ENCODE results near the gene PICALM. TPM values are rescaled to one million over a fixed set of nuclear protein-coding genes. Genes with fewer than 3 reads are reported as not detected.

PICALM gene
- total and polyA plus RNA-seq, 8 donors: 35.1 to 687 (median 150) TPM

- Histone ChIP-seq H3K9me3 (no peaks in the 10 kb centered on the region), H3K27me3 (no peaks in the 10 kb centered on the region), H3K4me1 (peaks cover 36 to 67% (median 59%) of the 10 kb centered on the region in 4 donors), H3K4me3 (peak overlapping the region; percentile 65 to 97 (median 91)), H3K36me3 (no peaks in the 10 kb centered on the region), H3K27ac (peak overlapping the region in 4 of 5 donors; percentile 96 to 99 (median 98))
- DNase-seq: no peak
- 1 to 4% (median 1%) methylated on average over 3 of the region's 3 CpGs for WGBS, 5 donors
- TF ChIP-seq CTCF (IDR thresholded peaks at IDR 0.05) (no peak), POLR2AphosphoS5 (IDR thresholded peaks at IDR 0.05) (no peak), EP300 (IDR thresholded peaks at IDR 0.05) (no peak), POLR2A (IDR thresholded peaks at IDR 0.05) (no peak)
- intact Hi-C loops (cut with DNase I; ENCODE audit: low total_unique reads): no loop called here
Observed at GRCh38 chr11:86066033-86066432, 2.9 kb downstream of the PICALM start.

GRCh38 chr11:86064220-86064803, 4.6 kb downstream of the PICALM start:
- intact Hi-C loops (cut with DNase I; ENCODE audit: low total_unique reads): no loop called here
- WGBS, 5 donors: 54 to 68% (median 63%) methylated on average over 5 of the region's 5 CpGs
- Histone ChIP-seq H3K4me1 (peaks cover 41 to 71% (median 60%) of the 10 kb centered on the region in 4 donors), H3K36me3 (no peaks in the 10 kb centered on the region), H3K9me3 (no peaks in the 10 kb centered on the region), H3K4me3 (peak overlapping the region in 2 of 4 donors; percentile 65 to 89), H3K27me3 (no peaks in the 10 kb centered on the region), H3K27ac (peak overlapping the region; percentile 42 to 99 (median 98))
- DNase-seq: no peak
- TF ChIP-seq EP300 (IDR thresholded peaks at IDR 0.05): no peak
- no peak for TF ChIP-seq POLR2A (IDR thresholded peaks at IDR 0.05)
- no peak for TF ChIP-seq CTCF (IDR thresholded peaks at IDR 0.05)
- no peak for TF ChIP-seq POLR2AphosphoS5 (IDR thresholded peaks at IDR 0.05)

- Histone ChIP-seq H3K27me3 (no peaks in the 10 kb centered on the region), H3K4me1 (peaks cover 46 to 78% (median 66%) of the 10 kb centered on the region in 4 donors), H3K27ac (peak overlapping the region in 4 of 5 donors; percentile 61 to 99 (median 97)), H3K36me3 (no peaks in the 10 kb centered on the region), H3K9me3 (no peaks in the 10 kb centered on the region), H3K4me3 (peak overlapping the region in 1 of 4 donors; percentile 65)
- intact Hi-C loops (cut with DNase I; ENCODE audit: low total_unique reads): no loop called here
- no peak for TF ChIP-seq EP300 (IDR thresholded peaks at IDR 0.05)
- TF ChIP-seq CTCF (IDR thresholded peaks at IDR 0.05): no peak
- no peak for TF ChIP-seq POLR2A (IDR thresholded peaks at IDR 0.05)
- TF ChIP-seq POLR2AphosphoS5 (IDR thresholded peaks at IDR 0.05): no peak
- WGBS, 5 donors: 43 to 73% (median 60%) methylated on average over 1 of the region's 1 CpG
- DNase-seq: no peak
Observed at GRCh38 chr11:86063536-86063935, 5.3 kb downstream of the PICALM start.

- H3K4me1 ChIP-seq: peaks cover 48 to 87% (median 73%) of the 10 kb centered on the region in 4 donors
- intact Hi-C loops (cut with DNase I; ENCODE audit: low total_unique reads): no loop called here
- 23 to 33% (median 28%) methylated on average over 3 of the region's 3 CpGs for WGBS, 5 donors
- H3K27me3 ChIP-seq: no peaks in the 10 kb centered on the region
- no peaks in the 10 kb centered on the region for H3K36me3 ChIP-seq
- TF ChIP-seq EP300 (IDR thresholded peaks at IDR 0.05) (no peak), POLR2AphosphoS5 (IDR thresholded peaks at IDR 0.05) (peak in 2 of 3 donors; percentile 49 to 58)
- no peaks in the 10 kb centered on the region for H3K9me3 ChIP-seq
- peak overlapping the region in 4 of 5 donors; percentile 39 to 99 (median 78) for H3K27ac ChIP-seq
- no peak overlapping the region for H3K4me3 ChIP-seq
- peak in 1 of 2 donors; percentile 27 for DNase-seq
Observed at GRCh38 chr11:86062719-86063118, 6.2 kb downstream of the PICALM start.
